Ishikawa (cell line): Measurements from ENCODE around the gene MGAT1.

Experiments
- EP300 ChIP-seq: IDR thresholded peaks from 2 replicates; pipeline ENCODE4 v1.6.1; 2012; ENCODE audit warnings: borderline replicate concordance
- MAX ChIP-seq: IDR thresholded peaks from 2 replicates; pipeline ENCODE4 v1.6.1; 2012
- YY1 ChIP-seq: IDR thresholded peaks from 2 replicates; pipeline ENCODE4 v1.6.1; 2012; ENCODE audit warnings: low read depth

GRCh38 chr5:180832638-180833068, 30.0 kb upstream of the MGAT1 start:
- TF ChIP-seq EP300, result no peak
- TF ChIP-seq MAX, result no peak
- TF ChIP-seq YY1, result no peak
